HUDEP-2 (cell line): ENCODE data around the gene MICALL1.
"Not testable (repeated sequence)": the region's sequence is repeated elsewhere in the genome, so short reads cannot be mapped to it uniquely, and the experiment has no call there.

Experiments used
- DNase-seq, 76 experiments: peaks; one replicate each; lab custom pipeline; 2025; ENCODE audit not compliant: unreplicated experiment in 76 of 76; lab: John Stamatoyannopoulos, UW

The MICALL1 gene

GRCh38 chr22:37953437-37954179 lies 47.5 kb downstream of the MICALL1 start, which contains the start of the genes C22orf23 and POLR2F:
Gene C22orf23, minus strand, starts transcription at chr22:37953601. Its CDS starts 452 bp downstream, at chr22:37953149.
Gene POLR2F, plus strand, starts transcription at chr22:37953699. Its CDS starts 89 bp downstream, at chr22:37953788.
- DNase-seq, result peak in 74 of 76 experiments; percentile 50 to 93 (median 87)

DNA sequence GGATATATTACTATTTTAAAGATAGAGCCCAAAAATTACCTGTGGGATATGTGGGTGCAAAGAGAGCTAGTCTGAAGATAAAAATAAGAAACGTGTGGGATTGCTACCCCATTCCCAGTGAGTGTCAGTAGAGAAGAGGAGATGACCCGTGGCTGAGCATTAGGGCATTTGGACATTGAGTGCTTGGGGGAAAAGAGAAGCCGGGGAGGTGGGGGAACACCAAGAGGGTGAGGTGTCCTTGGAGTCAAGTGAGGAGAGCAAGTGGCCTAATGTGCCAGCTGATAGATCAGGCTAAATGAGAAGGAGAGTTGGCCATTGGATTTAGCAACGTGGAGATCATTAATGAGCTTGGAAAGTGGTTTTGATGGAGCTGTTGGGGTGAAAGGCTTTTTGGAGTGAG lies 48.6 kb downstream of the MICALL1 start:
- DNase-seq, result no peak

DNA sequence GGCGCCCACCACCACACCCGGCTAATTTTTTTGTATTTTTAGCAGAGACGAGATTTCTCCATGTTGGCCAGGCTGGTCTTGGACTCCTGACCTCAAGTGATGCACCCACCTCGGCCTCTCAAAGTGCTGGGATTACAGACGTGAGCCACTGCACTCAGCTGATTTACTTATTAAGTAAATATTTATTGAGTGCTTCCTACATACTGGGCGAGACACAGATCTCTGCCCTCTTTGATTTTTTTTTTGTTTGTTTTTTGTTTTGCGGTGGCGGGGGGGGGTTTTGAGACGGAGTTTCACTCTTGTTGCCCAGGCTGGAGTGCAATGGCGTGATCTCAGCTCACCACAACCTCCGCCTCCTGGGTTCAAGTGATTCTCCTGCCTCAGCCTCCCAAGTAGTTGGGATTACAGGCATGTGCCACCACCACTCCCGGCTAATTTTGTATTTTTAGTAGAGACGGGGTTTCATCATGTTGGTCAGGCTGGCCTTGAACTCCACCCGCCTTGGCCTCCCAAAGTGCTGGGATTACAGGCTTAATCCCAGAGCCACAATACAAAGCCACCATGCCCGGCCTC lies 49.8 kb downstream of the MICALL1 start:
- not testable (repeated sequence) for DNase-seq

GRCh38 chr22:37957232-37957631 lies 51.1 kb downstream of the MICALL1 start:
- DNase-seq, result no peak

GRCh38 chr22:37959231-37959825 lies 53.2 kb downstream of the MICALL1 start:
- DNase-seq, result no peak

DNA sequence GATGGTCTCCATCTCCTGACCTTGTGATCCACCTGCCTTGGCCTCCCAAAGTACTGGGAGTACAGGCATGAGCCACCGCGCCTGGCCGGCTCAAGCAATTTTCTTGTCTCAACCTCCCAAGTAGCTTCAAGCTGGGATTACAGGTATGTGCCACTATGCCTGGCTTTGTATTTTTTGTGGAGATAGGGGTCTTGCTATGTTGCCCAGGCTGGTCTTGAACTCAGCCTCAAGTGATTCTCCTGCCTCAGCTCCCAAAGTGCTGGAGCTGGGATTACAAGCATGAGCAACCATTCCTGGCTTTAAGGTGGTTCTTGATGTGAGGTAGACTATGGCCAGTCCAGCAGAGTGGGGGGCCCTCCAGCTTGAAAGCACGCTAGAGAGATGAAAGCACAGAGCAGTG lies 55.0 kb downstream of the MICALL1 start:
- DNase-seq, result no peak

GRCh38 chr22:37965940-37966664 lies 60.0 kb downstream of the MICALL1 start:
- no peak for DNase-seq

- DNase-seq, result no peak
Measured at GRCh38 chr22:37967147-37967546, 61.0 kb downstream of the MICALL1 start.

DNA sequence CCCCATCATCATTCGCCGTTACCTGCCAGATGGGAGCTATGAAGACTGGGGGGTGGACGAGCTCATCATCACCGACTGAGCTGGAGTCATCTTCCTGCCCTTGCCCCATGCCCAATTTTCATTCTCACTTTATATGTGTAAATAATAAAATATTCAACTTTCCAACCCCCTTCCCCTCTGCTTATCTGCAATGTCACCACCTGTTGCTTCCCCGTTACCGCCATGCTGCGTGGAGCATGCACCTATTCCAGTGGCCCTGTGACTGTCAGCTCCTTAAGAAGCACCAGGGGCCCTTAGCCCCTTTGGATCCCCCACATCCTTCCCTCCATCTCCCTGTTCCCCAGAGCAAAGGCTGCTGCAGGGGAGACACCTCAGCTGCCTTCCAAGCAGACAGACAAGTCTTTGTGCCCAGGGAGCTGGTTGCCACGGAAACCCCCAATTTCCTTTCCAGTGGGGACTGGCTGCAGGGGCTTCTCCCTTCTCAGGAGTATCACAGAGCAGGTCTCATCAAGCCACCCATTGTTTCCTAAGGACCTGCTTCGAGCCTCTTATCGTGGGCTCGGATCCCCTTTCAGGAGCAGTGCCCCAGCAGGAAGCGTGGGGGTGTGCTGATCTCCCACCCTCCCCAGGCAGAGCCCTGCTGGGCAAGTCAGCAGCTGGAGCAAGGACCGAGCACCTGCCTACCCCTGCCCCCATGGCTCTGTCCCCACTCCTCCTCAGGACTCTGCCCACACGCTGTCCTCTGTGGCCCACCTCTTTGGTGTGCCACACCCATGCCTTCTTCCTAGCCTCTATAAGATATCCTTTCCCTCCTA lies 61.7 kb downstream of the MICALL1 start:
- no peak for DNase-seq

DNA sequence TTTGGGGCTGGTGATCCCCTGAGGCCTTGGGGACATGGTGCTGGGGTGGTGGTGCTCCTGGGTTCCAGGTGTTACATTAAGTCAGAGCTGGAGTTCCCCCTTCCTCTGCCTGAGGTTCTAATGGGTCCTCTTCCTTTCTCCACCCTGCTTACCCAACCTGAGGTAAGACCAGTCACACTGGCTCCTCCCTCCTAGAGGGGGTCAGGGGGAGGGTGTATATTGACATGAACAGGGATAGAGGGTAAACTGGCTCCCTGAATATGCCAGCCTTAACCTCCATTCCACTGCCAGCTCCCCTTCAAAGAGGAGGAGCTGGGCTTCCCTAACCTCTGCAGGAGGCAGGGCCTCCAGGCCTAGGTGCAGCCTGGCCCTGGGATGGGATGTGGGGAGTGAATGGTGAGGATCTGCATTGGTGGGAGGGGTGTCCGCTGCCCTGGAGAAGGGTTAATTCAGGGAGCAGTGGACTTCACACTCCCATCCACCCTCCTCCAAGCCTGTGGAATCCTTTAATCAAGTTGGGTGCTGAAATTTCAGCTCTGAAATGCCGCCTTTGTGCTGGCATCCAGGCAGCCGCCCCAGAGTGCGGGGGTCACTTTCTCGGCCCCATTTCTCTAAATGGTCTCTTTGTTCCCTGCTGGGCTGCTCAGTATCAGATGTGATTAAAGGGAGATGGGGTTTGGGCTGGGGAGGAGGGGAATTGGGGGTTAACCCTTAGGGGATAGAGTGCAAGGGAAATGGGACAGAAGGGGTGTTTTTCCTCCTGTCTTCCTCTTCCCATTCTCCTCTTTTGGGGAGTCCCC lies 62.6 kb downstream of the MICALL1 start:
- DNase-seq, result no peak

DNA sequence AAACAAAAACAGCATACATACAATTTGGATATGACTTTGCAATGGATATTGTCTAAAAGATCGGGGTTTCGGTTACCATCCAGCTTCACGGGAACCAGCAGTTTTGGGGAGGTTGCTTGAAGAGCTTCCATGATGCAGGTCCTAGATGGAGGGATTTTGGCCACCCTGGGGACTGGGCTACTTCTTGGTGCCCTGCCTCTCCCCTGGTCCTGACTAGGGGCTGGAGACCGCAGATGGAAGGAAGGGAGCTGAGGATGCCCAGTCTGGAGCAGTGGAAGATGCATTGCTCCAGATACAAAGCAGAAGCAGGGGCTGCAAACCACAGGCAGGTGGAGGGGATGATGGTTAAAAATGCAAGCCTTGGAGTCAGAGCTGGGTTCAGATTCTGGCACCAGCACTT lies 64.8 kb downstream of the MICALL1 start:
- no peak for DNase-seq

DNA sequence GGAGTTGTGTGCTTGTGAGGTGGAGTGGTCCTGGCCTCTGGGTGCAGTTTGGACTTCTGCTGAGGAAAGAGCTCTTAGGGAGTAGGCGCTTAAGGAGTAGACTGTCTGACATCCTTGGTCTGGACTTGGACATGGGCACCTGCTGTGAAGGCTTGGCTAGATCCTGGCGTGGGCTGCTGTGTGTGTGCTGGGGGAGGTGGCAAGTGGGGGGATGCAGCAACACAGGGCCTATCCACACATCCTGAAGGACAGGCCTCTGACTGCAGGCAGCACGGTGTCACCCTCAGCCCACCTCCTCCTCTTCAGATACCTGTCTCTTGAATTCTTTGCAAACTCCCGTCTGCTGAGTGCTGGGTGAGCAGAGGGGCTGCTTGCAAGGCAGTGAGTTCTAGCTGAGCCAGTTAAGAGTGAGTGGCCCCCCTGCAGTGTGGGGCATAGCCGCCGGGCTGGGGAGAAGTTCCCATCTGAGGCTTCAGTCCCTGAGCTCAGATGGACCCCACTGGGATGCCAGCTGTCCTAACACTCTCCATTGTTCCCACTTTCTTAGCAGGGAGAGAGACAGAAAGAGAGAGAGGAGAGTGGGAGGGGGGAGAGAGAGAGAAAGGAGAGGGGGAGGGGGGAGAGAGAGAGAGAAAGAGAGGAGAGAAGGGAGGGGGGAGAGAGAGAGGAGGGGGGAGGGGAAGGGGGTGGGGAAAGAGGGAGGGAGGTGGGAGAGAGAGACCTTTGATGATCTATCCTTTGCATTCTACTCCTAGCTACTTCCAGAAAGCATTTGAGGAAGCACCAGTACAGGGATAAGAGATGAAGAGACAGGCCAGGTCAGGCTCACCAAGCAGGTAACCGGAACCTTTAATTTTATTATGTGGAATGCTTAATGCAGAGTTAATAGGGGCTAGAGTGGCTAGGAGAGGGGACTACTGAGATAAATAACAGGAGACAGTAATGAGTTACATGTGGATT lies 65.7 kb downstream of the MICALL1 start:
- DNase-seq, result no peak

- no peak for DNase-seq
Measured at GRCh38 chr22:37972527-37972926, 66.4 kb downstream of the MICALL1 start.

GRCh38 chr22:37973271-37974170 lies 67.4 kb downstream of the MICALL1 start:
- no peak for DNase-seq

DNA sequence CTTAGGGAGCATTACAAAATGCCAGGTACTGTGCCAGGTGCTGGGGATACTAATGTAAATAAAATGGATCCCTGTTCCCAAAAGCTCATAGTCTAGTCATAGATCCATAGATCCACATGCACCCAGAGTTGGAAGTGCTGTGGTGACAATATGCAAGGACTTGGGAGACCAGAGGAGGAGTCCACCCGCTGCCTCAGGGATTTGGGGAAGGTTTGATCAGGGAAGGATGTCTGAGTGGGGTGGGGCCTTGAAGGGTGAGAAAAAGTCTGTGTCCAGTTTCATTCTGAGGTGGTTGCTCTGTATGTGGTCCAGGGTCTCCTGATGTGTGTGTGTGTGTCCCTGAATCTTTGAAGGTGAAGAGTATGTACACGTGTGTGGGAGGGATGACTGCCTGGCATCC lies 69.1 kb downstream of the MICALL1 start:
- no peak for DNase-seq

DNA sequence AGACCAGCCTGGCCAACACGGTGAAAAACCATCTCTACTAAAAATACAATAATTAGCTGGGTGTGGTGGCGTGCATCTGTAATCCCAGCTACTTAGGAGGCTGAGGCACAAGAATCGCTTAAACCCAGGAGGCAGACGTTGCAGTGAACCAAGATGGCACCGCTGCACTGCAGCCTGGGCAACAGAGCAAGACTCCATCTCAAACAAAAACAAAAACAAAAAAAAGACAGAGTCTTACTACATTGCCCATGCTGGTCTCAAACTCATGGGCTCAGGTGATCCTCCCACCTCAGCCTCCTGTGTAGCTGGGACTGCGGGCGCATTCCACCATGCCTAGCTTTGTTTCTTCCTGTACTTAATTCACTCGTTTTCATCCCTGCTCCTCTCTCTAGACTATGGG lies 69.9 kb downstream of the MICALL1 start:
- DNase-seq, result not testable (repeated sequence)

- no peak for DNase-seq
Measured at GRCh38 chr22:37976547-37976946, 70.5 kb downstream of the MICALL1 start.
